Thyroid gland (tissue), 4 donors: ENCODE results near the gene SEPTIN14.

Source experiments
- CTCF ChIP-seq, 6 experiments: fragments of 200-600 bp in 3 of 6; fragments of 450-650 bp in 3 of 6; sonication (generic) in 3 of 6; IDR thresholded peaks; one replicate each; pipeline ENCODE4 v1.5.1; 2016 to 2019; ENCODE audit warnings: antibody characterized with exemption in 6 of 6, mild to moderate bottlenecking in 2 of 6, inconsistent platforms in 1 of 6, moderate library complexity in 1 of 6
- POLR2A ChIP-seq, 2 donors: fragments of 450-650 bp; IDR thresholded peaks; one replicate each; pipeline ENCODE4 v1.6.1; 2017; ENCODE audit warnings: antibody characterized with exemption in 2 of 2, mild to moderate bottlenecking in 2 of 2, moderate library complexity in 1 of 2

- TF ChIP-seq POLR2A (IDR thresholded peaks at IDR 0.05) (no peak), CTCF (IDR thresholded peaks at IDR 0.05) (no peak)
These were observed 35.0 kb downstream of the SEPTIN14 start for GRCh38 chr7:55827577-55827976.
